IMR-90 (cell line): ENCODE results near the gene ACACA.

ENCODE experiments used
- POLR2A ChIP-seq: IDR thresholded peaks from 2 replicates; pipeline ENCODE4 v1.6.1; 2012; ENCODE audit warnings: mild to moderate bottlenecking, low read depth, low read length
- RCOR1 ChIP-seq: IDR thresholded peaks from 2 replicates; pipeline ENCODE4 v1.6.1; 2012; ENCODE audit warnings: mild to moderate bottlenecking, low read length, improper control_type of control experiment; ENCODE audit not compliant: insufficient replicate concordance

DNA sequence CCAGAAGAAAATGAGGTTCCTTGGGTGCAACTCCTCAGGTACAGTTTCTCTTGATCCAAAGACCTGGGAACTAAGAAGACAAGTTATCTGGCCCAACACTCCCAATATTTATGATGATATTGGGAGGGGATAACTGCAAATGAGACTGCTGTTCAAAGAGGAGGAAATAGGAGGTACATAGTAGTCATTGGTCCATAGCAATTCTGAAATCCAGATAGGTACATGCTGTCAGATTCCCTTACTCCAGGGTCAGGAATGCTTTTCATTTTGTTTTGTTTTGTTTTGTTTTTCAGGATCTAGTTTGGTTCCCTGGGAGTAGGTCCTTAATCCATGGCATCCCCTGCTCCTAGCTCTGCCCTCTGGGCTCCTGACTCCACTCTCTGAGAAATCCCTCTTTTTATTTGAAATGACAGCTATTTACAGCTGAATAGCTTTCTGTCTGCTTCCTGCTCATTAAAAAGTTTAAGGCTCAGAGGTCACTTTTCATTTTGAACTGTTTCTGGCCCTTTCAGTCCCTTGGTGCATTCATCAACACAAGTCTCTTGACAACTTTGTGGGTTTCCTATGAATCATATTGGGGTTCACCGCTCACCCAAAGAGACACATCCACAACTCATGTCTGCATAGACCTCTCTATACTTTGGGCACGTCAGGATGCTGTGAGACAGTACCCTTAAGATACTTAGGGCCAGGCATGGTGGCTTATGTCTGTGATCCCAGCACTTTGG, 141.0 kb downstream of the ACACA start:
- TF ChIP-seq RCOR1 (no peak), POLR2A (no peak)
